T-helper 1 cell (primary cell): ENCODE data around the gene R3HCC1L.

Experiments used
- DNase-seq, 5 donors: peaks; one replicate each; pipeline ENCODE4 v3.0.0-alpha.2; 2012 to 2020

R3HCC1L gene

DNA sequence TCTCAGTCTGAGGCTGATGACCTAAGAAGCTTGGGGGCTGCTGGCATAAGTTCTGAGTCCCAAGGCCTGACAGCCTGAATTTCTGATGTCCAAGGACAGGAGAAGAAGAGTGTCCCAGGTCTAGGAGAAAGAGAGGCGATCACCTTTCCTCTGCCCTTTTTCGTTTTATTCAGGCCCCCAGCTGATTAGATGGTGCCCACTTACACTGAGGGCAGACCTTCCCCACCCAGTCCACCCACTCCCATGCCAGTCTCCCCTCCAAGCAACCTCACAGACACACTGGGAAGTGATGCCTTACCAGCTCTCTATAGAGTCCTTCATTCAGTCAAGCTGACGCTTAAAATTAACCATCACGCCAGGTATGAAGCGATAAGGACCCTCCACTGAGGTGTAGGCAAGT, 152.9 kb downstream of the R3HCC1L start:
- DNase-seq: no peak

DNA sequence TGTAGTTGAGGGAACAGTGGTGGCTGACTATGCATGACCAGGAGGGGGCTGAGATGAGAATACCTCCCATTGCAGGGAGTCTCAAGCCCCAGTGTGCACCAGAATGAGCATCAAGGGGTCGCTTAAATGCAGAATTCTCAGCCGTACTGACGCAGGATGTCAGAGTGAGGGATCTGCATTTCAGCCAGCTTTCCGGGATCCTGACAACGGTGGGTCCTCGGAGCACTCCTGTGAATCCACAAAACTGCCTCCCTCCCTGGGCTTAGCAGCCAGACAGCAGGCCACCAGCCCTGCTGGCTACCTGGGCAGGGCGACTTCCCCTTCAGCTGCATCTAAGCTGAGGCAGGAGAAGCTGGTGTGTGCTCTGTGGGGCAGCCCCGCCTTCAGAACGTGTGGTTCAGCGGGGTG, 155.3 kb downstream of the R3HCC1L start:
- DNase-seq: no peak

DNA sequence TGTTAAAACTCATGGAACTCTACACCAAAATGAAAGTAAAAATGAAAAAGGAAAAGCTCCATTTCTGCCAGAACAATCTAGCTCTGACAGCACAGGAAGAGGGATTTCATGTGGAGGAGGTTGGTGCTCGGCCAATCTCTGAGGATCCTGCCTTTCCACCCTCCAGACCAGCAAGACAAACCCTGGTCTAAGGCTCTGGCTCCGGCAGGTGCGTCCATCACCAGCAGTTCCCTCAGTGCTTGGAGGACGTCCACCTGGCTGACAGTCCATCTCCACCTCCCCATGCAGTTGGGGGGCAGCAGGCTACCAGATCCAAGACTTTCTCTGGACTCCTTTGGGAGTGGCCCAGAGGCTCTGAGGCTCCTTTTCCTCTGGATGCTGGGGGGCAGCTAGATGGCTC, 158.5 kb downstream of the R3HCC1L start:
- no peak for DNase-seq

DNA sequence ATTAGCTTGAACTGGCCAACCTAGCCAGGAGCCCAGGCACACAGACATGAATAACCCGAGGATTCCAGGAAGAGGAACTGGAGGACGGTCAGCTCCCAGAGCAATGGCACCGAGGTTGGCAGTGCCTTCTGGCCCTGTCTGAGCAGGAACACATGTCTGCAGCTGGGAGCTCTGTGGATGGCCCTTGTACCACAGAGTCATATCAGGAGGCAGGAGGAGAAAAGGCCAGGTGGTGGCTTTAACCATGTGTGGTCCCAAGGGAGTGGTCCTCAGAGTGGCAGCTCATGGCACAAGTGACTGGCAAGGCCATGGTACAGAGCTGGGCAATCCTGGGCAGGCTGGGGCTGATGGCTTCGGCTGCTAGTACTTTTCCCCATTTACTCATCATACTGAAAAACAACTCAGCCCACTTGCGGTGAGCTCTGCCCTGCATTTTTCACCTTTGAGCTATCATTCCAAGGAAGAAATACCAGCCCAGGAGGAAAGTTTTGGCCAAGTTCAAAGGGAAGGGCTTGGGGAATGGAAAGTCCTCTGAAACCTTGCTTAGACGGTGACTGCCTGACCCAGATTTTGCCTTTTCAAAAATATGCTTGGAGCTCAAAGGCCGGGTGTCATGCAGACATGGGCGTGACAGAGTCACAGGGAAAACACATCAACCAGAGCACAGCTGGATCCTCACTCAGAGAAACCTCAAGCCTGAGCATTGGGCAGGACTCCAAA, 159.3 kb downstream of the R3HCC1L start:
- no peak for DNase-seq

DNA sequence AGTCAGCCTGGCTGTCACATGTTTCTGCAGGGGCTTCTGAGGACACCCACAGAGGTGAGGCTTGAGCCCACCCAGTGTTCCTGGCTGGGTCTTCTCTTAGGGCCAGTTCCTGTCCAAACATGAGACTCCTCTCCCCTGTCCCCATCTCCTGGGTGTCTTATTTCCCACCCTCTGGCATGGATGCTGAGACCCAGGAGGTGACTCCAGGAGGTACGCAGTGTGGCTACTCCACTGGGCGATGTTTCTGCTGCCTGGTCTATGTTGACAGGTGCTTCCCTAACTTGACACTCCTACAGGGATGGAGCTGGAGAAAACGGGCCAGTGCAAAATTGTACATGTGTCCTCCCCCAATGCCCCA, 159.8 kb downstream of the R3HCC1L start:
- DNase-seq: no peak
